OCI-LY3 (cell line): Measurements from ENCODE around the gene FLG2.

Experiments
- H2AFZ ChIP-seq: fragments of 200-600, 300-600 bp; shearing (Covaris generic); 2 replicates; pipeline ENCODE4 v1.6.0; 2014; ENCODE audit warnings: antibody characterized with exemption, low read depth, low read length
- H3K27ac ChIP-seq: fragments of 200-600, 300-600 bp; sonication (generic); 2 replicates; pipeline ENCODE4 v1.5.1; 2014; ENCODE audit warnings: mild to moderate bottlenecking, low read length, moderate library complexity, mixed read lengths
- H3K27me3 ChIP-seq: fragments of 200-600, 300-600 bp; sonication (generic); 2 replicates; pipeline ENCODE4 v1.6.1; 2014; ENCODE audit warnings: low read depth, low read length, mixed read lengths
- H3K36me3 ChIP-seq: fragments of 200-600, 300-600 bp; sonication (generic); replicated peaks from 2 replicates; pipeline ENCODE3; 2014; ENCODE audit warnings: low read depth, low read length, mixed read lengths
- H3K4me1 ChIP-seq: fragments of 300-600, 200-600 bp; sonication (generic); 2 replicates; pipeline ENCODE4 v1.6.1; 2014; ENCODE audit warnings: low read length, mixed read lengths
- H3K4me2 ChIP-seq: fragments of 200-600, 300-600 bp; sonication (generic); 2 replicates; pipeline ENCODE4 v1.6.1; 2014; ENCODE audit warnings: low read length, mixed read lengths
- H3K4me3 ChIP-seq: fragments of 300-600, 200-600 bp; sonication (generic); 2 replicates; pipeline ENCODE4 v1.5.1; 2014; ENCODE audit warnings: antibody characterized with exemption, mild to moderate bottlenecking, low read length, moderate library complexity
- H3K79me2 ChIP-seq: fragments of 300-600, 200-600 bp; shearing (Covaris generic); 2 replicates; pipeline ENCODE4 v1.6.1; 2014; ENCODE audit warnings: mild to moderate bottlenecking, low read length, mixed read lengths
- H3K9ac ChIP-seq: fragments of 300-600, 200-600 bp; shearing (Covaris generic); 2 replicates; pipeline ENCODE4 v1.6.0; 2014; ENCODE audit warnings: mild to moderate bottlenecking, low read length, moderate library complexity
- H3K9me3 ChIP-seq: fragments of 200-600, 300-600 bp; shearing (Covaris generic); 2 replicates; pipeline ENCODE4 v1.6.1; 2014; ENCODE audit warnings: low read length, mixed read lengths; ENCODE audit not compliant: insufficient read depth
- H4K20me1 ChIP-seq: fragments of 200-600, 300-600 bp; sonication (generic); 2 replicates; pipeline ENCODE4 v1.6.1; 2016; ENCODE audit warnings: low read length, mixed read lengths; ENCODE audit not compliant: insufficient read depth
- EZH2phosphoT487 ChIP-seq: fragments of 200-600 bp; shearing (Covaris generic); IDR thresholded peaks from 2 replicates; pipeline ENCODE4 v1.6.1; 2018; ENCODE audit warnings: antibody characterized with exemption, mixed run types, low read depth
- TF ChIP-seq, protein P1 (sequence below): fragments of 200-600, 300-600 bp; sonication (generic); IDR thresholded peaks from 2 replicates; pipeline ENCODE4 v1.5.1; 2014; ENCODE audit warnings: antibody characterized with exemption, low read length, low read depth

The FLG2 gene

DNA sequence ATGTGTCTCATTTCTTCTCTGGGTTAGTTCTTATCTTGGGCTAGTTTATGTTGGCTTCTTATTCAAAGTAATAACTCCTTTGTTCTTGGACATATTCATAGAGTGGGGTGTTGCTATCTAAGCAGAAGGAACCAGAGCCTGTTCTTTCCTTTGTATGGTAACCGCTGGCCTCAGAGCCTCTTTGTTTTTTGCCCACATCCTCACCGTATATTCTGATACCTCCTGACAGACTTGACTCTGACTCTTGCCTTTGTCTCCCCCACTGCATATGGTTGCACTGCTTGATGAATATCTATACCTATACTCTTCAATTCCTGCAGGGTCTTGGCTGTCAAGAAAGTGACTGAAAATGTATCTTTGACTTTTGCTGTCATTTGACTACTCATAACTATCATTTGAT is 10.2 kb downstream of the FLG2 start:
- Histone ChIP-seq H3K4me3 (no peak overlapping the region), H2AFZ (no peak overlapping the region), H3K9me3 (no peaks in the 10 kb centered on the region), H3K79me2 (no peaks in the 10 kb centered on the region), H3K4me2 (no peak overlapping the region), H3K9ac (no peak overlapping the region), H4K20me1 (no peaks in the 10 kb centered on the region), H3K27ac (no peak overlapping the region), H3K4me1 (no peaks in the 10 kb centered on the region), H3K27me3 (peaks cover 18% of the 10 kb centered on the region), H3K36me3 (no peaks in the 10 kb centered on the region)
- TF ChIP-seq, protein P1, sequence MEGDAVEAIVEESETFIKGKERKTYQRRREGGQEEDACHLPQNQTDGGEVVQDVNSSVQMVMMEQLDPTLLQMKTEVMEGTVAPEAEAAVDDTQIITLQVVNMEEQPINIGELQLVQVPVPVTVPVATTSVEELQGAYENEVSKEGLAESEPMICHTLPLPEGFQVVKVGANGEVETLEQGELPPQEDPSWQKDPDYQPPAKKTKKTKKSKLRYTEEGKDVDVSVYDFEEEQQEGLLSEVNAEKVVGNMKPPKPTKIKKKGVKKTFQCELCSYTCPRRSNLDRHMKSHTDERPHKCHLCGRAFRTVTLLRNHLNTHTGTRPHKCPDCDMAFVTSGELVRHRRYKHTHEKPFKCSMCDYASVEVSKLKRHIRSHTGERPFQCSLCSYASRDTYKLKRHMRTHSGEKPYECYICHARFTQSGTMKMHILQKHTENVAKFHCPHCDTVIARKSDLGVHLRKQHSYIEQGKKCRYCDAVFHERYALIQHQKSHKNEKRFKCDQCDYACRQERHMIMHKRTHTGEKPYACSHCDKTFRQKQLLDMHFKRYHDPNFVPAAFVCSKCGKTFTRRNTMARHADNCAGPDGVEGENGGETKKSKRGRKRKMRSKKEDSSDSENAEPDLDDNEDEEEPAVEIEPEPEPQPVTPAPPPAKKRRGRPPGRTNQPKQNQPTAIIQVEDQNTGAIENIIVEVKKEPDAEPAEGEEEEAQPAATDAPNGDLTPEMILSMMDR = no peak
- no peak for TF ChIP-seq EZH2phosphoT487

DNA sequence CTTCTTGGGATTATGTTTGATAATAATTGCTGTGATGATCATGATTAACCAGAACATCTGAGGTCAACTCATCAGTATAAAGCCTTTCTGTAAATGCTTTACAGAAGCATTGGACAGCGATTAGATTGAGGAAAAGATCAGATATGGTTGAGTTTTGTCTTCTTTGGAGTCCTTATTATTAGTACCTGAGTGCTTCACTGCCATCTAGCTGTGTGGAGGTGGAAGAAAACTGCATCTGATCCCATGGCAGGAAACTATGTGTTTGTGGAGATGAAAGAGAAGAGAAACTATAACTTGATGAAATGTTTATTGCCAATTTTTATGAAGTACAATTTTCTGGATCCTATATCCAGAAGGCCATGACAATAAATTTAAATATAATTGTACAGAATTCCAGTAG is 11.4 kb downstream of the FLG2 start:
- H3K27me3 ChIP-seq = peaks cover 28% of the 10 kb centered on the region
- no peaks in the 10 kb centered on the region for H4K20me1 ChIP-seq
- H3K4me2 ChIP-seq = peak overlapping the region; percentile 47
- no peaks in the 10 kb centered on the region for H3K4me1 ChIP-seq
- no peaks in the 10 kb centered on the region for H3K79me2 ChIP-seq
- peak overlapping the region; percentile 74 for H2AFZ ChIP-seq
- H3K9me3 ChIP-seq = no peaks in the 10 kb centered on the region
- H3K4me3 ChIP-seq = peak overlapping the region; percentile 21
- no peak overlapping the region for H3K27ac ChIP-seq
- no peaks in the 10 kb centered on the region for H3K36me3 ChIP-seq
- no peak overlapping the region for H3K9ac ChIP-seq
- no peak for TF ChIP-seq EZH2phosphoT487
- TF ChIP-seq, protein P1 = peak; percentile 62

DNA sequence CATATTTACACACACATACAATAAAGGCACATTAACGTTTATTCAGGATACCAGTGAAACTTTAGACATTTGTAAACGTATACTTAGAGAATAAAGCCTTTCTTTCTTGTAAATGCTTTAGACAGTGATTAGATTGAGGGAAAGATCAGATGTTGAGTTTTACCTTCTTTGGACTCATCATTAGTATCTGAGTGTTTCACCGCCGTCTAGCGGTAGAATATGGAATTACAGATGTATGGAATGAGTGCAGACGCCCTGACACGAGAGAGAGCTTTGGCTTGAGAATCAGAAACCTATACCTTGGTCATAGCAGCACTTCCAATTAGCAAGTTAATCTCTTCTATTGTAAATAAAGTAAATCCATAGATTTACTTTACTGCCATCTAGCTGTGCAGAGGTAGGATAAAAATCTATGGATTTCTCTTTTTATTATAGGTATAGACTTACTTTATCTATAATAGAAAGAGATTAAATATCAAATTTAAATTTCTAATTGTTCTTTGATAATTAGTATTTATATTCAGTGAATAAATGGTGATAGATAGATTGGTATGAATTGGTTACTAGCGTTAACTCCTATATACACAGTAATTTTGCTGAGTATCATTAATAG is 12.6 kb downstream of the FLG2 start:
- Histone ChIP-seq H3K27ac (no peak overlapping the region), H3K4me2 (no peak overlapping the region), H2AFZ (no peak overlapping the region), H3K9ac (no peak overlapping the region), H3K4me1 (no peaks in the 10 kb centered on the region), H3K9me3 (no peaks in the 10 kb centered on the region), H3K79me2 (no peaks in the 10 kb centered on the region), H3K4me3 (no peak overlapping the region), H4K20me1 (no peaks in the 10 kb centered on the region), H3K36me3 (no peaks in the 10 kb centered on the region), H3K27me3 (peaks cover 31% of the 10 kb centered on the region)
- no peak for TF ChIP-seq EZH2phosphoT487
- TF ChIP-seq, protein P1 = peak; percentile 91

DNA sequence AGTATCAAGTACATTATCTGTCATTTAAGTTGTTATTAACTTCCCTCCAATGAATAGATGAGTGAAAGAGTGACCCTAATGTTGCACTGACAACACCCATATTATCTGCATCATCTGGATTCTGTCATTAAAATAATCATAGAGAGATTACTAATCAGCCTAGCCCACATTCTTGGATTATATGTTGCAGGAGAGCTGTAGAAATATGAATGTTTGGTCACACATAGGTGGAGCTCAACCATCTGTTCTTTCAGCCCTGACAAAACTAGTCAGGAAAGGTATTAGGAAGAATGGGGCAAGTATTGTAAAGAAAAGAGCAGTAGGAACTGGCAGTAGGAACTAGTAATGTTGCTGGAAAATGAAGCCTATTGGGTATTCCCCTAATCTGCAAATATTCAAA is 15.4 kb downstream of the FLG2 start:
- H3K36me3 ChIP-seq = no peaks in the 10 kb centered on the region
- H3K79me2 ChIP-seq = no peaks in the 10 kb centered on the region
- H3K9me3 ChIP-seq = no peaks in the 10 kb centered on the region
- no peak overlapping the region for H3K4me2 ChIP-seq
- no peaks in the 10 kb centered on the region for H3K4me1 ChIP-seq
- H3K27ac ChIP-seq = no peak overlapping the region
- no peaks in the 10 kb centered on the region for H4K20me1 ChIP-seq
- TF ChIP-seq, protein P1 = no peak
- TF ChIP-seq EZH2phosphoT487 = no peak
- H3K27me3 ChIP-seq = peaks cover 46% of the 10 kb centered on the region
- H2AFZ ChIP-seq = no peak overlapping the region
- H3K4me3 ChIP-seq = no peak overlapping the region
- H3K9ac ChIP-seq = no peak overlapping the region
